Ureter (tissue), 1 donor: ENCODE measurements around the gene OSBPL9. TPM values are rescaled to one million over a fixed set of nuclear protein-coding genes. Genes with fewer than 3 reads are reported as not detected.

Experiments
- DNase-seq: peaks from one replicate; pipeline ENCODE4 v3.0.0-alpha.2; 2020; ENCODE audit warnings: low spot score
- total RNA-seq: library from RNA; stranded (reverse); gene quantifications from one replicate; pipeline ENCODE4 v1.2.4, GENCODE V29; 2023
- donor health status: DM: yes; HTN: yes; CAD: no.

The OSBPL9 gene
- total RNA-seq, 1 donor from 2014 or later: 107 TPM

DNA sequence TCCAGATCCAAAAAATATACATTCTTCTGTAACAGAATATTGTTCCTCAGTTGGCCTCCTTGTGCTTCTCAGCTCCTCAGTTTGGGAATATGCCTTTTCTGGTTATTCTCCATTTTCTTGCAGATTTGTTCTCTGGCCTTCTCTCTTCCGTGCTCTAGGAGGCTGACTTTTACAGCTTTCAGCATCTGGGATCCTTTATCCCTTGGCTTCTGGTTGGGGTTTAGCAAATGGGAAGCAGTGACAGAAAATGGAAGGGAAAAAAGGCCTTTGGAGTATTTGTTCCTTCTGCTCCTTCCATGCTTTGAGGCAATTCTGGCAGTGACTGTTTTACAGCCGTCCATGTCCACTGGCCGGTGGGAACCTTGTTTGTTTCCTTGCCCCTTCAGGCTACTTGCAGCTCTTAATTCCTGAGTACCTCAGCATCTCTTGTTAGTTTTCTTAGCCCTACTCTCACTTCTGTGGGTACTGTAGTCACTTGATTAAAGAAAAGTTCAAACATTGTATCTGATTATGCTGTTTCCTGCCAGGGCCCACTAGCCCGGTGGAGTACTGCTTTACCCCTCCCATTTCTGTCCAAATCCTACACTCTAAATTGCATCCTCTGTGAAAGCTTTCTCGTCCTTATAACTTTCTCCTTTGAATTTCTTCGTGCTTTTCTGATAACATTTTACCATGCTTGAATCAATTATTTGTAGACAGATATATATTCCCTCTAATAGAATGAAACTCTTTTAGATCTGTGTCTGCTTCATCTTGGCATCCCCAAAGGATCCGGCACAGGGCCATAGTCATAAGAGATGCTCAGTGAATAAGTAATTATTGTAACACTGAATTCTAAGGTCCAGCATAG lies 118.2 kb downstream of the OSBPL9 start:
- DNase-seq: no peak

DNA sequence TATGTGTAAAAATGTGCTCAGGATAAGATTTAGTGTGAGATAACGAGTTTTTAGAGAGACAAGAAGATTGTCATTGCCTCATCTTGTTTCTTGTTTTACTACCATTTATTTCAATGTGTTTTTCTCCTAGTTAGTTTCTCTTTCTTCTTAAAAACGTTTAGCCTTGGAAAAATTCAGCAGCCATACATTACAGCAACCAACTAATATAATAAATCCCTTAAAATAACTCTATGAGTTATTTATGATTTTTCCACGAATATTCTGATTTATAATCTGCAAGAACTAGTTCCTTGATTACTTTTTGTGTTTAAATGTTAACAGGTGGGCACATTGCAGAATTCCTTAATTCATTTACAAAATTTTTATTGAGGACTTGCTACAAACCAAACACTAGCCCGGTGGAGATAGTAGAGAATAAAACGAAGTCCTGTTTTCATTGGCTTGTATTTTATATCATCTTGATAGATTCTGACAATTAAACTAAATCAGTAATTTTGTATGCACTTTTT lies 118.9 kb downstream of the OSBPL9 start:
- DNase-seq: no peak

DNA sequence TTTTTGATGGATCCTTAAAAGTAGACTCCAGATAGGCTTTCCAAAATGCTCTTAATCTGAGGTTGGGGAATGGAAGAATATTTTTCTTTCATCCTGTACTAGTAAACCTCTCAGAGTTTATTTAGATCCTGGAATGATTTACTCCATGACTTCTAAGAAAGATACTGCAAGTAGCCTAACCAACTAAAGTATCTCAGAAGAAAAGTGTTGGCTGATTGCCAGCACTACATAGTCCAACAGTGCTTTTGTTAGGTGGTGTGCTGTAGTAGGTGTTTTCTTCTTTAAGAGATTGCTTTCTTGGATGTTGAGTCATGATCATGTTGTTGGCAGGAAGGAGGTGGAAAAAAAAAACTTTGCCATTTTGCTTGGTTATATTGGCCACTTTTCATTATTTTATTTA lies 119.8 kb downstream of the OSBPL9 start:
- no peak for DNase-seq

DNA sequence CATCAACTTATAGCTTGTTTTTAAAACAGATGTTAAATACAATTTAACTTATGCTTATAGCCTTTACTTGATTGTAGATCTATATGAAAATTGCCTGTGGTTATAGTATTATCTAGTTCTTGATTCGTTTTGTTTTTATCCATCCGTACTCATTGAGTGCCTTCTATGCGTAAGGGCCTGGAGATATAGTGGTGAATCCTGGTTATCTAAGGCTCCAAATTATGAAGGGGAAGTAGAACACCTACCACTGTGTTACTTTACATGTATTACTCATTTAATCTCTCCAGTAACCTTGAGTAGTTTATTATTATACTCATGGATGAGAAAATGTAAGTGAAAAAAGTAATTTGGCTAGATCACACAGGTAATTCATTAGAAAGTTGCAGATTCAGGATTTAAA lies 121.8 kb downstream of the OSBPL9 start:
- no peak for DNase-seq

DNA sequence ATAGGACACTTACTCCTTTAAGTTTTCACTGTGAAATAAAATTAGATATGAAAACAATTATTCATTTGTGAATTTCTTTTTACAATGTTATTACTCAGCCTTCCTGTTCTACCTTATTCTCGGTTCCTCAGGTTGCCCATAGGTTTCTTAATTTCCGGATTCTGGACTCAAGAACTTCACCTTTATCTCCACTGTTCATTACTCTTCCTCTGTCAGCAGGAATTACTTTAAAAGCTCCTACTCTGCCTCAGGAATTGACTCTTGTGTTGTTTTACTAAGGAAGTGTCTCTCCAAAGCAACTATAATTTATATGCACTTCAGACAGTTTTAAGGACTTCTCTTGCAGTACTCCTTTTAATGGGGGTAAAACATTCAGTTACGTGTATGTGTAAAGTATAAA lies 123.8 kb downstream of the OSBPL9 start:
- no peak for DNase-seq

DNA sequence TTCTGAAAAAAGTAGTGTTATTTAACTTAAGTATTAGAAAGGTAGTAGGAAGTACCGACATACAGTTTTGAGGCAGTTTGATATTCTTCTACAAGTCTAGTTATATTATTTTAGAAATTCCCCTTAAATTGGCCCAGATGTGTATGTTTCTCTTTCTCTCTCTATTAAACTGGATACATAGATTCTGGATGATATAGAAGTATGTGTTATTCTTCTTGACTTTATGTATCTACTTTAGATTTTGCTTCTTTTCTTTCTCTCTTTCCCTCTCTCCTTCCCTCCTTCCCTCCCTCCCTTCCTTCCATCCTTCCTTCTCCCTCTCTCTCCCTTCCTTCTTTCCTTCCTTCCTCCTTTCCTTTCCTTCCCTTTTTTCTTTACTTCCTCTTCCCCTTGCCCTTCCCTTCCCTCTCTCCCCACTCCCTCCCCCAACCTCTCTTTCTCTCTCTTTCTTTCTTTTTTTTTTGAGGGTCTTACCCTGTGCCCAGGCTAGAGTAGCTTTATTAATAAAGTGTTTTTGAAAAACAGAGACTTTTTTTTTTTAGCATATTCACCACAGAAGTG lies 124.3 kb downstream of the OSBPL9 start:
- DNase-seq: no peak

DNA sequence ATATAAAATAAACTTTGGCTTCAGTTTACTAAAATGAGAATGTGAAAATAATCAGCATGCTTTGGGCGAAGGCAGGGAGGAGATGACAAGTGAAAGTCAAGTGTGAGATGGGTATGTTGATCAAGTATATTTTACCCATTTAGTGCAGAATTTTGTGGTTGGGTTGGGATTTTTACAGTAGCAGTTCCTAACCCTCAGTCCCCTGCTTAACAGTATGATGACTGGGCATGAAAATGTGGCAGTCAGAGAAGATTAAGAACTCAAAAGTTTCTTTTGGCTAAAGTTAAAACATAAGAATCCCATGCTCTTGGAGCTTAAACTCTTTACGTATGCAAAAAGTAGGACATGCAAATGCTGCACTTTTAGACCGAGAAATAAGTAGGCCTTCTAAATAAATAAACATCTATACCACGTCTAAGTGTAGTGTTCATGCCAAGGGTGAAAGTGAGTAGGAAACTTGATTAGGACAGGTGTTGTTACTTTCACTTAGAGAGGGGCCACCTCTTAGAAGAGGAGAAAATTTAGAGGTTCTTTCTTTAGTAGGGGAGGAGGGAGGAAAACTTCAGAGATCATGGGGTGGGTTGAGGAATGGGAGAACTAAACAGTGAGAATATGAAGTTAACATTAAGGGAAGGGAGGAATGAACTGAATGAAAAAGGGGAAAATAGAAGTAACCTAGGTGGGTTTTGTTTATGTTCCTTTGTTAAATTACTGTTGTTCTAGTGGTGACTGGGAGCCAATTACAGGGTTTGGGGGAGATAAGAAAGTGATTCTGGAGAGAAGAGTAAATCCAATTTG lies 127.8 kb downstream of the OSBPL9 start:
- no peak for DNase-seq

DNA sequence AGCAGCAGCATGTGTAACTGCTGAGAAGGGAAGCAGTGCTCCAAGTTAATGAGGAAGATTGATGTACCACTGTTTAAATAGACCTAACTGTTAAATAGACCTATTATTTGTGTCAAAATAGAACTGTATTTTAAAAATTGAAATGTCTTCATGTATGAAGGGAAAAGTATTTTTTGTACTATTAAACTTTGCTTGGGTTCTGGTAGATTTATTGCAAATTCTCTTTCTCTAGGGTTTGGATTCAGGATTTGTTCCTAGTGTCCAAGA lies 128.3 kb downstream of the OSBPL9 start:
- DNase-seq: no peak

DNA sequence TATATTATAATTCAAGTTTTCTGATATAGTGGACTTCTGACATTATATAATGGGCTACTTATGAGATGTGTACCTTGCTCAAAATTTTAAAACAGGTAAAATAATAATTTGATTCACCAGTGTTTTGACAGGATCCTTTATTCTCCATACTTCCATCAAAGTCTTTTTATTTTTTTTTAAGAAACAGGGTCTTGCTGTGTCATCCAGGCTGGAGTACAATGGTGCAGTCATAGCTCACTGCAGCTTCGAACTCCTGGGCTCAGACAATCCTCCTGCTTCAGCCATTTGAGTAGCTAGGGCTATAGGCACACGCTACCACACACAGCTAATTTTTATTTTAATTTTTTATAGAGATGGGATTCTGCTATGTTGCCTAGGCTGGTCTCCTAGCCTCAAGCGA lies 132.3 kb downstream of the OSBPL9 start:
- DNase-seq: no peak

DNA sequence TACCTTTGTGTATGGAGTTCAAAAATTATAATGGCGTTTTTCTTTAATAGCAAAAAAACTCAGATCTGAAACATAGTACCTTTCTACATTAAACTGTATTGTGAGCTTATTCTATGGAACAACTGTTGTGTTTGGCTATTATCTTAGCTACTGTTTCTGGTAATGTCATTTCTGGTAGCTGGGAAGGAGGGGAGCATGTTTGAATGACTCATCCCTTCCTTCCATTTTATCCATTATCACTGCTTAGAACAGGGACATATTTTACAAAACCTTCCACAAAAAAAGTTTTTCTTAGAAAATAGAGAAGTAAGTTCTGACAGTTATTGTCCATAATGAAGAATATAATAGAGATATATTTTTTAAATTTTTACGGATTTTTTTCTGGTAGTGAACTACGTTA lies 133.3 kb downstream of the OSBPL9 start:
- DNase-seq: no peak

DNA sequence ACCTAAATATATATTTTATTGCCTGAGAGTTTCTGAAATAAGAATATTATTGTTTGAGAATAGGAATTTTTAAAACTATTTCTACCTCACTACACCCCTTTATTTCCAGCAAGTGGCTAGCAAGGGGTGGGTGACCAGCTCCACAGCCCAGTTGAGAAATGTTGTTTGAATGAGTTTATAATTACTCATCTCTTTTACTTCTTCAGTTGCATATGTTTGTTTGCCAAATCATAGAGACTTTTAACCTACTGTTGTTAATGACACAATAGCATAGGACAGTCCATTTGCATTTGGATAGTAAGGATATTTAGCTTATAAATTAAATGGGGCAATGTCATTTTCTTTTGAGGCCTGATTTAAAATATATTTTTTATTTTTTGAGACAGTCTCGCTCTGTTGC lies 133.8 kb downstream of the OSBPL9 start:
- no peak for DNase-seq

DNA sequence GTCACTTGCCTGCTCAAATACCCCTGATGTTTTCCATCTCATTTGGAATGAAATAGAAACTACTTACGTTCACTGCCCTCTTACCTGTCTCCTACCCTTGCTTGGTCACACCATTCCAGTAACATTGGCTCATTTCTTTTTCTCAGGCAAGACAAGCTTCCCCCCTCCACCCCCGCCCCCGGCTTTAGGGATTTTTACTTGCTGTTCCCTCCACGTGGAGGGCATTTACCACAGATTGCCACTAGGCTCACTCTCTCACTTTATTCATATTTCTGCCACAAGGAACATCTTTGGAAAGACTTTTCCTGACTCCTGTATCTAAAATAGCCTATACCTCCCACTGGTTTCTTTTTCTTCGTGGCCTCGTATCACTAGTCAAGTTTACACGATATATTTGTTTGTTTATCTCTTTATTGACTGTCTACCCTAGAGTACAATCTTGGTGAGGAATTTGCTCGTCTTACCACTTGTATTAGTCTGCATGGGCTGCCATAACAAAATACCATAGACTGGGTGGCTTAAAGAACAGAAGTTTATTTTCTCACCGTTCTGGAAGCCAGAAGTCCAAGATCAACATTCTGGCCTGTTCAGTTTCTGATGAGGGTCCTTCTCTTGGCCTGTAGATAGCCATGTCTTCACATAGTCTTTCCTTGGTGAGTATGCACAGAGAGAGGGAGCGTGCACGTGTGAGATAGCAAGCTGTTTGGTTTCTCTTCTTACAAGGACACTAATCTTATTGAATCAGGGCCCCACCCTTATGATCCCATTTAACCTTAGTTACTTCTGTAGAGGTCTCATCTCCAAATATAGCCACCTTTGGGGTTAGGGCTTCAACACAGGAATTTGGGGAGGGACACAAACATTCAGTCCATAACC lies 135.4 kb downstream of the OSBPL9 start:
- no peak for DNase-seq

DNA sequence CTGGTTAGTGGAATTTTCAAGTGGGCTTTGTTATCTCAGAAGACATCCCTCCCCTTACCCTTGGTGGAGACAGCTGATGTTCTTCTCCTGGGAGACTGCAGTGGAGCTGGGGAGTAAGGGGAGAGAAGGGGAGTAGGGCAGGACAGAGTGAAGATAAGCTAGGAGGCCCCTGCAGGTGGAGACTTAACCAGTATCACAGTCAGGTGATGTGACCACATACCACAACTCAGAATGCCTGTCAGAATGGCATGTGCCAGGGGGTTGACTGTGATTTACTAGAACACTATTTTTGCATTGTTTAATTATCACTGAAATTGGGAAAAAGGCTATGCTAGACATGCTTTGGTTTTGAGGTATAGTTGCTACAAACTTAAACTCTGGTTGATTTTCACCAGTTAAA lies 137.1 kb downstream of the OSBPL9 start:
- DNase-seq: no peak

DNA sequence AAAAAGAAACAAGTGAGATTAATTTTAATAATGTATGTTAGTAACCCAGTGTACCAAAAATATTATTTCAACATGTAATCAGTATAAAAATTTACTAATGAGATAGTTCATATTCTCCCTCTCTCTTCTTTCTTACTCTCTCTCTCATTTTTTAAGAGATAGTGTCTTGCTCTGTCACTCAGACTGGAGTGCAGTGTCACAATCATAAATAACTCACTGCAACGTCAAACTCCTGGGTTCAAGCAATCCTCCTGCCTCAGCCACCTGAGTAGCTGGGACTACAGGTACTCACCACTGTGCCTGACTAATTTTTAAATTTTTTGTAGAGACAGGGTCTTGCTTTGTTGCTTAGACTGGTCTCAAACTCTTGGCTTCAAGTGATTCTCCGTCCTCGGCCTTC lies 137.8 kb downstream of the OSBPL9 start:
- no peak for DNase-seq

DNA sequence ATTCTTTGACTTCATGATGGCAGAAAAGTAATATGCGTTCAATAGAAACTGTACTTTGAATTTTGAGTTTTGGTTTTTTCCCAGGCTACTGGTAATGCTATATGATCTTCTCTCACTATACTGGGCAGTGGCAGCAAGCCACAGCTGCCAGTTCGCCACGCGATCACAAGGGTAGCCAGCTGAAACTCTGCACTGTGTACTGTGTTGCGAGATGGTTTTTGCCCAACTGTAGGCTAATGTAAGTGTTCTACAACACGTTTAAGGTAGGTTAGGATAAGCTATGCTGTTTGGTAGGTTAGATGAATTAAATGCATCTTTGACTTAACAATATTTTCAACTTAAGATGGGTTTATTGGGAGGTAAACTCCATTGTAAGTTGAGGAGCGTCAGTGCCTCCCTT lies 138.5 kb downstream of the OSBPL9 start:
- no peak for DNase-seq

DNA sequence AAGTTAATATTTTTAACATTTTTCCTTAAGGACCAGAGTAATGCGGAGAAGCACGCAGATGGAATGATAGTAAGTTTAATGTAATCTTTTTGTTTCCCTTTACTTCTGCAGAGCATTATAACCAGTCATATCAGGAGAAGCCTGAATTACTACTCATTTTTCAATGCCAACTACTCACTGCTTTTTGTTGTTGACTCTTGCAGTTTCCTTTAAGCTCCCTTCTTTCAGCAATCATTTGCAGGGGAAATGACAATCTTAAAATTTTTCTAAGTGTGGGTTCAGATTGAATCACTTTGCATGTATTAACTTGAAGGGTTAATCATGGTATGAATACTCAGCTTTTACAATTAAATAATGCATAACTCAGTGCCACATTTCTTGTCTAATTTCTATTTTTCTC lies 139.4 kb downstream of the OSBPL9 start:
- DNase-seq: no peak

DNA sequence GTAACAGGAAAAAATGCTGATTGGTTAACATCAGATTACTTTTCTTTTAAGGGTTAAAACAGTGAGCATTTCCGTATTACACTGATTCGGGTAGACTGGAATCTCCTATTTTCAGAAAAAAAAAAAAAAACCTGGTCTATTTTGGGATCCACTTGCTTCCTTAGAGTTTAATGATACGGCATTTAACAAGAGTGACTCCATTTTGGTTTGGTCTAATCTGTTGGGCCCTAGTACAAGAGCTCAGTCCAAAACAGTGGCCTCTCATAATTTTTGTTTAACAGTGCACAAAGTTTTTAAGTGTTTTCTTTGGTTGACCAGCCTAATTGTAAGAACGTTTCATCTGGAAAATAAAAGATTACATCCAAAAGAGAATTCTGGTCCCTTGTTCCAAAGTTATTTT lies 141.4 kb downstream of the OSBPL9 start:
- DNase-seq: no peak

DNA sequence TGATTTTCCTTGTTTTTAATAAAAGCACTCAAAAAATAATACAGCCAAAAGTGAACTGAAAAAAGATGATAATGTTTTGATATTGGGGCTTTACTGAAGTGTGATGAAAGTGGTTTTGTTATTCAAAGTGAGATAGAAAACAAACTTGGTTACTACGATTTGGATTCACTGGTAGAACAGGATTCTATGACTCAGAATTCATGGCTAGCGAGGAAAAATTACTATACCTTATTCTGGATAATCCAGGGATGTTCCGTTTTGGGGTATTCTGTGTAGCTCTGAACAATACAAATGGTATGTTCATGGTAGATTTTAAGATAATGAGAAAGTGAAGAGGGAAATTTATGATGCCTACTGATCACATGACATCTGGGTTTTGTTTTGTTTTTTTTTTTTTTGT lies 144.0 kb downstream of the OSBPL9 start:
- no peak for DNase-seq

DNA sequence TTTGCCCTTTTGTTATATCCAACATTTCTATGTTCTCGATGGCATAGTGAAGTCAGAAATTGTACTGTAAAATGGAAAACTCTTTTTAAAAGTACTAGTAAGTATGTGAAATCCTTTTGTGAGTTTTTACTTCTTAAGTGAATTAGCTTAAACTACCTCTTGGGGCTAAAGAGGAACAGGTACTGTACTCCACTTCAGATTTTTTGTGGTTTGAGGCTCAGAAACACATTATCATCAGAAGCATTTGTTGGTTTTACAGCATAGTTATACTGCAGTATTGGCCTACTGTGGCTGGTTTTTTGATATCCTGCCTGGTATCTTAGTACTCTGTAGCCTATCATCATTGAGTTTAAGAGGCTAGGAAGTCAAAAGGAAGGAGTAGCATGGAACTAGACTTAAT lies 144.5 kb downstream of the OSBPL9 start:
- no peak for DNase-seq

DNA sequence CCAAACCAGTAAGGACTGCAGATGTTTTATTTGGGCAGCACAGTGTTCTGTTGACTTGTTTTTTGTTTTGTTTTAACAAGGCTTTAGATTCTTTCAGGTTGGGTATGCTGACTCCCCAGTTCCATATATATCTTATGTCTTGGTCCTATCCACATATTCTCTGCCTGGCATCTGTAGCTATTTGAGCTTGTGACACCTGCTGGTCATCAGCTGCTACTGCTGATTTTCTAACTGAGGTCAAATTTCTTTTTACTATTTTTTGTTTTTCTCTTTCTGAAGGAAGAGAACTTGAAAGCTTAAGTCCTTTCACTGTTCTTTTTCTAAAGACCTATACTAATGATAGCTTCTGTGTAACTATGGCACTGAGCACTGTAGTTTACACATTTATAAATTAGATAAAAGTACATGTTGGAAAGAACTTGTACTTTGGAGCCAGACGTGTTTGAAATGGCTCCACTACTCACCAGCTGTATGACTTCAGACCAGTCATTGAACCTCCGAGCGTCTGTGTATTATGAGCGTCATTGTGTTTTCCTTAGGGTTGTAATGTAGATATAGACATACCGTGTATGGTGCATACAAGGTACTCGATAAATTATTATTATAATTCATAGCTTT lies 152.2 kb downstream of the OSBPL9 start:
- DNase-seq: no peak

DNA sequence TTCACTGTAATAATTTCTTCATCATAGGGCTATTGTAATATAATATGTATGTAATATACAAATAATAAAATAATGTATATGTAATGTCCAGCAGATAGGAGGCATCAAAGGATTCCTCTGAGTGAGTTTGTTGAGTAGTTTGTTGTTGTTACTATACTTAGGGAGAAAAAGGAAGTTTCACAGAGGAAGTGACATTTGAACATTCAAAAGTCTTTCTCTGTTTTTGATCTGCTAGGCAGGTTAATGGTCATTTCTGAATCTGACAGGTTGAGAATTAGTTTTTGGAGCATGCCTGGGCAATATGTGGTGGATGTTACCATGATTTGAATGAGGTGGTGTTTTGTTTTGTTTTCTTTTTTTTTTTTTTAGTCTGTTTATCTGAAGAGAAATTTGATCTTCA lies 159.5 kb downstream of the OSBPL9 start:
- no peak for DNase-seq

DNA sequence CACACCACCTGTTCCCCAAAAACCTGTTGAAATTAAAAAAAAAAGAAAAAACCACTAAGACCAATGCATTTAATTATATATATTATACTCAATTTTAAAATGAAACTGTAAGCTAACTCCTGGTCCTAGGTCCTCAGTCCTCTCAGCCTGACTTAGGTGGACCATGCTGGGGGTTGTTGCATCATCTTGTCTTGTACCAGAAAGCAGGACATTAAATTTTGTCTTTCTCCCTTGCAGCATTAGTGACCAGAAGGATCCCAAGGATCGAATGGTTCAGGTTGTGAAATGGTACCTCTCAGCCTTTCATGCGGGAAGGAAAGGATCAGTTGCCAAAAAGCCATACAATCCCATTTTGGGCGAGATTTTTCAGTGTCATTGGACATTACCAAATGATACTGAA lies 164.0 kb downstream of the OSBPL9 start:
- DNase-seq: no peak
